Measurements from ENCODE around the gene PTPRN2. TPM values are rescaled to one million over a fixed set of nuclear protein-coding genes. Genes with fewer than 3 reads are reported as not detected.
A peak's percentile ranks its signal among the peaks of the same experiment; 100 is the strongest.
"Not testable (repeated sequence)": the region's sequence is repeated elsewhere in the genome, so short reads cannot be mapped to it uniquely, and the experiment has no call there.

PTPRN2 gene
- total RNA-seq, 1 experiment from 2014 or later: 3.8 TPM

DNA sequence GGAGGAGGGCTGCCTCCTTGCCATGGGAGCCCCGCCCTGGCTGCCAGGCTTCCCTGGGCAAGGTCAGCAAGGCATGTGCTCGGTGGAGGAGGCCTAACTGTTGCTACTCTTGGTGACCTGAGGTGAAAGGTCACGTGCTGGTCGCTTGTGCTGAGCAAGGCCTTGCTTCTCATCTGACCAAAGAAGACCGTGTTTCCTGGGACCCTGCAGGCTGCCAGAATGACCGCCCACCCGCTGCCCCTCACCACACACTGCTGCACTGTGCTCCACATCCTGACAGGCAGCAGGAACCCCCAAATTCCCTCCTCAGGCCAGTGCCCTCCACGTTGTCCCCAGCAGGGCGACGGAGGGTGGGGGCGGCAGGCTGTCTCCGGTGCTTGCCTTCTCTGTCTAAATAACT, 808.4 kb downstream of the PTPRN2 start:
- DNase-seq: no peak
- Histone ChIP-seq H3K4me3 (no peak overlapping the region), H3K36me3 (no peaks in the 10 kb centered on the region), H3K4me1 (no peaks in the 10 kb centered on the region), H3K27ac (no peak overlapping the region), H3K9me3 (replicated peaks) (no peaks in the 10 kb centered on the region), H3K27me3 (no peaks in the 10 kb centered on the region)

- H3K4me1 ChIP-seq; H3K9me3 ChIP-seq (replicated peaks); H3K27me3 ChIP-seq; DNase-seq; H3K27ac ChIP-seq; H3K36me3 ChIP-seq; H3K4me3 ChIP-seq: not testable (repeated sequence)
Observed at GRCh38 chr7:157777194-157777762, 810.3 kb downstream of the PTPRN2 start.

- Histone ChIP-seq H3K4me3 (no peak overlapping the region), H3K4me1 (no peaks in the 10 kb centered on the region), H3K9me3 (replicated peaks) (no peaks in the 10 kb centered on the region; the same call in 1 of the 2 replicates), H3K36me3 (no peaks in the 10 kb centered on the region), H3K27me3 (no peaks in the 10 kb centered on the region), H3K27ac (no peak overlapping the region)
- DNase-seq: no peak
Observed at GRCh38 chr7:157775560-157776332, 811.9 kb downstream of the PTPRN2 start.

DNA sequence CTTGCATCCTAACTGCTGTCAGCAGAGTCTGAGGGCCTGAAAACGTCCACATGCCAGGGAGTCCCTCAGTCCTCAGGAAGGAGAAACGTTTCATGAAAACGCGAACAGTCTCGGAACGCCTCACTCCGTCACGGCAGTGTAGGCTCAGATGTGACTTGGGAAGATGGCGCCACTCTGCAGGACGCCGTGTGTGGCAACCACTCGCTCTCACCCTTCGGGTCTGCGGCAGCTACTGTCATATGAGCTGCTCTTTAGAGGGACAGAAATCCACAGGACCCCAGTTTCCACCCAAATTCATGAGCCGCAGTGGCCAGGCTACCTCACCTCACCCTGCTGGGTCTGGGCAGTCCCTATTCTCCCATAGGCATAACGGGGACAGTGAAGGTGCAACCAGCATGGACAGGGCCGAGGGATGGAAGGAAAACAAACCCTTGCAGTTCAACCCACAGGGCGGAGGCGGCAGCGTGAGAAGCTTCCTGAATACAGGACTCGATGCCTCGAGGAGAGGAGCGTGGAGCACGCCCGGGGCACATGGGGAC, 812.5 kb downstream of the PTPRN2 start:
- Histone ChIP-seq H3K4me1 (no peaks in the 10 kb centered on the region), H3K4me3 (no peak overlapping the region), H3K36me3 (no peaks in the 10 kb centered on the region), H3K9me3 (replicated peaks) (peaks cover 1% of the 10 kb centered on the region; the same call in 1 of the 2 replicates), H3K27me3 (no peaks in the 10 kb centered on the region), H3K27ac (no peak overlapping the region)
- DNase-seq: no peak

- H3K27ac ChIP-seq: no peak overlapping the region
- no peak for DNase-seq
- peaks cover 1% of the 10 kb centered on the region; the same call in 1 of the 2 replicates for H3K27me3 ChIP-seq
- no peaks in the 10 kb centered on the region for H3K36me3 ChIP-seq
- H3K4me1 ChIP-seq: peaks cover 1% of the 10 kb centered on the region; the same call in 1 of the 2 replicates
- peaks cover 2% of the 10 kb centered on the region; the same call in 1 of the 2 replicates for H3K9me3 ChIP-seq (replicated peaks)
- H3K4me3 ChIP-seq: no peak overlapping the region
Observed at GRCh38 chr7:157774495-157774894, 813.1 kb downstream of the PTPRN2 start.

GRCh38 chr7:157773361-157773760, 814.3 kb downstream of the PTPRN2 start:
- Histone ChIP-seq H3K36me3 (no peaks in the 10 kb centered on the region), H3K27ac (no peak overlapping the region), H3K27me3 (peaks cover 8% of the 10 kb centered on the region; the same call in 1 of the 2 replicates), H3K4me3 (no peak overlapping the region), H3K4me1 (peaks cover 8% of the 10 kb centered on the region; the same call in 1 of the 2 replicates), H3K9me3 (replicated peaks) (peaks cover 2% of the 10 kb centered on the region; the same call in 1 of the 2 replicates)
- DNase-seq: no peak

- peaks cover 8% of the 10 kb centered on the region; the same call in 1 of the 2 replicates for H3K4me1 ChIP-seq
- DNase-seq: no peak
- no peak overlapping the region for H3K4me3 ChIP-seq
- H3K27ac ChIP-seq: no peak overlapping the region
- no peaks in the 10 kb centered on the region for H3K36me3 ChIP-seq
- H3K27me3 ChIP-seq: peaks cover 14% of the 10 kb centered on the region; the same call in 1 of the 2 replicates
- peaks cover 2% of the 10 kb centered on the region; the same call in 1 of the 2 replicates for H3K9me3 ChIP-seq (replicated peaks)
Observed at GRCh38 chr7:157772486-157773130, 815.0 kb downstream of the PTPRN2 start.

GRCh38 chr7:157771689-157772088, 815.9 kb downstream of the PTPRN2 start:
- Histone ChIP-seq H3K4me1 (peaks cover 8% of the 10 kb centered on the region; the same call in 1 of the 2 replicates), H3K4me3 (no peak overlapping the region), H3K9me3 (replicated peaks) (peaks cover 2% of the 10 kb centered on the region; the same call in 1 of the 2 replicates), H3K27ac (no peak overlapping the region), H3K36me3 (no peaks in the 10 kb centered on the region), H3K27me3 (peaks cover 14% of the 10 kb centered on the region; the same call in 1 of the 2 replicates)
- DNase-seq: no peak

GRCh38 chr7:157770716-157771320, 816.8 kb downstream of the PTPRN2 start:
- no peak overlapping the region for H3K27ac ChIP-seq
- H3K4me3 ChIP-seq: no peak overlapping the region
- peaks cover 14% of the 10 kb centered on the region; the same call in 1 of the 2 replicates for H3K27me3 ChIP-seq
- H3K9me3 ChIP-seq (replicated peaks): peaks cover 2% of the 10 kb centered on the region; the same call in 1 of the 2 replicates
- DNase-seq: no peak
- H3K4me1 ChIP-seq: peaks cover 8% of the 10 kb centered on the region; the same call in 1 of the 2 replicates
- H3K36me3 ChIP-seq: no peaks in the 10 kb centered on the region

DNA sequence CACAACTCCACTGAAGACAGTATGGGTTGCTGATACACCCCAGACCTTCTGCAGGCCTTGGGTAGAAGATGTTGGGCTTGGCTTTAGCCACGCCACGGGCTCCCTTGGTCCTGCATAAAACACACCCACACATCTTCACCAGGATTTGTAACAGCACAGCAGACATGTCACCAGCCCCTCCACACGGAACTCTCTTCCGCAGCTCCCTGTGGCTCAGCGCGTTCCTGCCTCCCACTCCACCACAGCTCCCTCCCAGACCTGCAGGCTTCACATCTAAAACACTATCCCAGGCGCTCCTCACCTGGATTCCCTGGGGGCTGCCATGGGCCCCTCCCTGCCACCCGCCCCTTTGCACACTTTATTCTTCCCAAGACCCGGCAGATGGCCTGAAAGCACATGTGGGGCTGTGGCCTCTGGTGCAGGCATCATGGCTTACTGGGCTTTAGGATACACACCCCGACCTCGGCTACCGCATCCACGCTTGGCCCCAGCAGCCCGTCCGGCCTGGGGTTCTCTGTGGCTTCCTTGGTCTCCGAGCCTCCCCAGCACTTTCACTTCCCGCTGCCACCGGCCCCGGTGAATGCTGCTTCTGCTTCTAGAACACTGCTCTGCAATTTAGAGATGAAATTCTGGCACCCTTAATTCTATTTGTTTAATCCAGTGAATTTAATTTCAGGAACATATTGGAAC, 818.0 kb downstream of the PTPRN2 start:
- Histone ChIP-seq H3K4me1 (peaks cover 8% of the 10 kb centered on the region; the same call in 1 of the 2 replicates), H3K9me3 (replicated peaks) (peaks cover 2% of the 10 kb centered on the region; the same call in 1 of the 2 replicates), H3K27me3 (peaks cover 14% of the 10 kb centered on the region; the same call in 1 of the 2 replicates), H3K27ac (no peak overlapping the region), H3K4me3 (no peak overlapping the region), H3K36me3 (no peaks in the 10 kb centered on the region)
- no peak for DNase-seq

DNA sequence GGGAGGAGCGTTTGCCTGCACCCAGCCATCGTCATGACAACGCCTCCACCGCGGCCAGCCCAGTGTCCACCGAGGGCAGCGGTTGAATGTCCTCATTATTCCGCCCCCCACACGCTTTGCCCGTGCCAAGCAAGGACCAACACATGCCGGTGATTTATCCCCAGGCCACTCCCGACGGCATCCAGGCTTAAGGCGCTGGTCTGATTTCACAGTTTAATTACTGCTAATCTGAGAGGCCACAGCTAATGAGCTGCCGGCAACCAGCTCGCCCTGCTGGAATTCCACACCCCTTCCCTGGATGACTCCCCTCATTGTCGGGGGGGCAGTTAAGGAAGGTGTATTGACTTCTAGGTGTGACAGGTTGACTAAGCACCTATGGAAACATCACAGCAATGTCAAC, 818.5 kb downstream of the PTPRN2 start:
- DNase-seq: peak; percentile 37 to 49
- peaks cover 14% of the 10 kb centered on the region; the same call in 1 of the 2 replicates for H3K27me3 ChIP-seq
- peaks cover 8% of the 10 kb centered on the region; the same call in 1 of the 2 replicates for H3K4me1 ChIP-seq
- no peak overlapping the region for H3K27ac ChIP-seq
- peaks cover 5% of the 10 kb centered on the region; the same call in 1 of the 2 replicates for H3K9me3 ChIP-seq (replicated peaks)
- no peaks in the 10 kb centered on the region for H3K36me3 ChIP-seq
- no peak overlapping the region for H3K4me3 ChIP-seq

- Histone ChIP-seq H3K27ac (no peak overlapping the region), H3K9me3 (replicated peaks) (peaks cover 5% of the 10 kb centered on the region; the same call in 1 of the 2 replicates), H3K4me1 (peaks cover 8% of the 10 kb centered on the region; the same call in 1 of the 2 replicates), H3K27me3 (peaks cover 14% of the 10 kb centered on the region; the same call in 1 of the 2 replicates), H3K4me3 (no peak overlapping the region), H3K36me3 (no peaks in the 10 kb centered on the region)
- no peak for DNase-seq
Observed at GRCh38 chr7:157768198-157768597, 819.4 kb downstream of the PTPRN2 start.

DNA sequence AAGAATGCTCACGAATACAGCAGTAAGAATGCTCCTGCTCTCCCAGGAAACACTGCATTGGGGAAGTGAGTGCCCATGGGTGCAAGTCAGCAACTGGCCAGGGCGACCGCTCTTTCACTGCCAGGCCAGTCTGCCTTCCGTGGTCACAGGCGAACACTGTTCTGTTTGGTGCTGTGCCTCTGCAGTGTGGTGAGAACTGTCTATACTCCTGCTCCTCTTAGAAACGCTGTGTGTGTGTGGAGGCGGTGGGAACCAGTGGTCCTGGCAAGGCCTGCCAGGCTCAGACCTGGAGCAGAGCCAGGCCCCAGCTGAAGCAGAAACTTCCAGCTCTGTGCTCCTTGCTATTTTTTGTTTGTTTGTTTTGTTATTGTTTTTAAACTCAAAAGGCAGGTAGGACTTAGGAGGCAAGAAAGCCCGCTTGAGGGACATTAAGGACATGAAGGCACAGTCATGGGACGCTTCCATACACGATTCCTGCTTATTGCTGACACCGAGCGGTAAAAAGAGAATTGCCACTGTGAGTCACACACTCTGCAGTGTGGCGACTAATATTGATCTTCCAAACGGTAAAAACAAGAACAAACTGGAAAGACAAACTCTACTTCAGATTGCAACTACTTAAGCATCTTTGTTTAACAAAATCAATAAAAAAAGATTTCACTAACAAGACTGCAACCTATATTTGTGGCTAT, 820.0 kb downstream of the PTPRN2 start:
- no peak for DNase-seq
- no peak overlapping the region for H3K27ac ChIP-seq
- H3K36me3 ChIP-seq: no peaks in the 10 kb centered on the region
- H3K4me3 ChIP-seq: no peak overlapping the region
- peaks cover 5% of the 10 kb centered on the region; the same call in 1 of the 2 replicates for H3K9me3 ChIP-seq (replicated peaks)
- H3K4me1 ChIP-seq: peaks cover 8% of the 10 kb centered on the region; the same call in 1 of the 2 replicates
- H3K27me3 ChIP-seq: peaks cover 14% of the 10 kb centered on the region; the same call in 1 of the 2 replicates
